HepG2 (cell line): ENCODE measurements around the gene SP110. TPM values are rescaled to one million over a fixed set of nuclear protein-coding genes. Genes with fewer than 3 reads are reported as not detected.

Source experiments
- GATA4 ChIP-seq: sonication (generic); IDR thresholded peaks from 2 replicates; pipeline ENCODE4 v1.6.1; 2016; ENCODE audit warnings: antibody characterized with exemption, low read depth, borderline replicate concordance
- HMGXB3 ChIP-seq: sonication (generic); formaldehyde crosslinking; IDR thresholded peaks from 2 replicates; pipeline ENCODE4 v1.4.0; 2020; ENCODE audit warnings: missing genetic modification reagents, borderline replicate concordance
- IRF1 ChIP-seq: sonication (generic); formaldehyde crosslinking; IDR thresholded peaks from 2 replicates; pipeline ENCODE4 v1.4.0; 2020; ENCODE audit warnings: low read depth, mild to moderate bottlenecking, missing genetic modification reagents
- NPAS2 ChIP-seq: sonication (generic); formaldehyde crosslinking; IDR thresholded peaks from 2 replicates; pipeline ENCODE4 v1.8.0; 2022; ENCODE audit warnings: mild to moderate bottlenecking, missing genetic modification reagents, borderline replicate concordance
- TARDBP ChIP-seq: sonication (generic); formaldehyde crosslinking; IDR thresholded peaks from 2 replicates; pipeline ENCODE4 v1.8.0; 2022; ENCODE audit warnings: mild to moderate bottlenecking, missing genetic modification reagents
- THAP11 ChIP-seq: IDR thresholded peaks from 2 replicates; pipeline ENCODE4 v1.6.1; 2016; ENCODE audit warnings: missing biosample characterization, missing genetic modification reagents
- ZNF468 ChIP-seq: sonication (generic); formaldehyde crosslinking; IDR thresholded peaks from 2 replicates; pipeline ENCODE4 v1.8.0; 2022; ENCODE audit warnings: mild to moderate bottlenecking, moderate library complexity, missing genetic modification reagents
- ZNF589 ChIP-seq: sonication (generic); formaldehyde crosslinking; conservative IDR thresholded peaks from 2 replicates; pipeline ENCODE4 v1.8.0; 2022; ENCODE audit warnings: mild to moderate bottlenecking, moderate library complexity, missing genetic modification reagents
- polyA plus RNA-seq, 8 experiments: library from polyadenylated mRNA; depleted of rRNA in 3 of 8; stranded (reverse) in 7 of 8; unstranded in 1 of 8; fragments of >200 nt; fragmentation: Illumina TruSeq in 4 of 8; extraction: Trizol in 4 of 8; gene quantifications; 2 replicates each; pipeline versions ENCODE4 v1.2.1 to v1.2.3, GENCODE V29; 2011 to 2016; ENCODE audit warnings: low read depth in 4 of 8, missing spikeins in 1 of 8, mixed read lengths in 1 of 8; ENCODE audit not compliant: insufficient read depth in 1 of 8
- total RNA-seq, 5 experiments: library from RNA; depleted of rRNA; stranded (reverse); fragments of >200 nt; fragmentation: Illumina TruSeq; extraction: Trizol; gene quantifications; 2 replicates each; pipeline ENCODE4 v1.2.3, GENCODE V29; 2016; ENCODE audit warnings: low read depth in 1 of 5
- TF ChIP-seq, protein P1 (sequence below): IDR thresholded peaks from 2 replicates; pipeline ENCODE4 v1.6.1; 2016

The SP110 gene
- total and polyA plus RNA-seq, 2 of the 13 experiments (the other 11 are each of a cell fraction or from before 2014, with no cell fraction given) = 7.9 to 10.4 TPM

DNA sequence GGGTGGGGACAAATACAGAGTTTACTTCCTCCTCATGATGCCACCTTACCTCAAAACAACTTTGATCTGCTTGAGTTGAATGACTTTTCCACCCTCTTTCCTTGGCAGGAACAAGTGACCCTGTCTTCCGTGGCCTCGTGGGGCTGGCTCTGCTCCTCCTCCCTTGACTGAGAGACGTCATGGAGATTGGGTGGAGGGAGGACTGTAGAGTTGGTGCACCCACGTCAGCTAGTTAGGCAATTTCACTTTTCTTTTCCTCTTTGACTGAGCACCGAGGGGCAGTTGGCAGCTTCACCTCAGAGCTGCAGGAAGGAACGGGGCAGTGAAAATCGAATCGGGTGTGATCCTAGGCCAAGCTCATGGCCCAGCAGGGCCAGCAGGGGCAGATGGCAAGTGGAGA lies 5.7 kb upstream of the SP110 start, which contains the start of gene SP140 (continued):
- TF ChIP-seq HMGXB3 (CRISPR knock-in tag) (no peak), ZNF468 (no peak), GATA4 (no peak), IRF1 (CRISPR knock-in tag) (no peak), TARDBP (CRISPR knock-in tag) (no peak), NPAS2 (CRISPR knock-in tag) (no peak), ZNF589 (CRISPR knock-in tag) (no peak), THAP11 (CRISPR knock-in tag) (no peak)
- TF ChIP-seq, protein P1, sequence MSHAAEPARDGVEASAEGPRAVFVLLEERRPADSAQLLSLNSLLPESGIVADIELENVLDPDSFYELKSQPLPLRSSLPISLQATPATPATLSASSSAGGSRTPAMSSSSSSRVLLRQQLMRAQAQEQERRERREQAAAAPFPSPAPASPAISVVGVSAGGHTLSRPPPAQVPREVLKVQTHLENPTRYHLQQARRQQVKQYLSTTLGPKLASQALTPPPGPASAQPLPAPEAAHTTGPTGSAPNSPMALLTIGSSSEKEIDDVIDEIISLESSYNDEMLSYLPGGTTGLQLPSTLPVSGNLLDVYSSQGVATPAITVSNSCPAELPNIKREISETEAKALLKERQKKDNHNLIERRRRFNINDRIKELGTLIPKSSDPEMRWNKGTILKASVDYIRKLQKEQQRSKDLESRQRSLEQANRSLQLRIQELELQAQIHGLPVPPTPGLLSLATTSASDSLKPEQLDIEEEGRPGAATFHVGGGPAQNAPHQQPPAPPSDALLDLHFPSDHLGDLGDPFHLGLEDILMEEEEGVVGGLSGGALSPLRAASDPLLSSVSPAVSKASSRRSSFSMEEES (CRISPR knock-in tag) = no peak
